Progenitor cell of endocrine pancreas (in vitro differentiated cells): ENCODE data around the gene ARHGAP30. TPM values are rescaled to one million over a fixed set of nuclear protein-coding genes. Genes with fewer than 3 reads are reported as not detected.
A peak's percentile ranks its signal among the peaks of the same experiment; 100 is the strongest.
"Not testable (repeated sequence)": the region's sequence is repeated elsewhere in the genome, so short reads cannot be mapped to it uniquely, and the experiment has no call there.

Experiments used
- DNase-seq: peaks from one replicate; pipeline ENCODE4 v3.0.0; 2021; ENCODE audit warnings: low spot score; ENCODE audit not compliant: unreplicated experiment
- H3K27ac Mint-ChIP-seq: 2 replicates; pipeline ENCODE4 v1.8.0; 2021; ENCODE audit warnings: mild to moderate bottlenecking, moderate library complexity, mixed read lengths
- H3K27me3 Mint-ChIP-seq: 2 replicates; pipeline ENCODE4 v1.8.0; 2021; ENCODE audit warnings: mixed read lengths
- H3K36me3 Mint-ChIP-seq: 2 replicates; pipeline ENCODE4 v1.8.0; 2022; ENCODE audit warnings: mixed read lengths; ENCODE audit not compliant: insufficient read depth
- H3K4me1 Mint-ChIP-seq: 2 replicates; pipeline ENCODE4 v1.8.0; 2021; ENCODE audit warnings: low read depth, mixed read lengths
- H3K4me3 Mint-ChIP-seq: 2 replicates; pipeline ENCODE4 v1.8.0; 2021; ENCODE audit warnings: low read depth, mild to moderate bottlenecking, moderate library complexity, mixed read lengths
- H3K9me3 Mint-ChIP-seq: 2 replicates; pipeline ENCODE4 v1.8.0; 2021; ENCODE audit warnings: low read depth, mixed read lengths
- total RNA-seq: library from RNA; stranded (reverse); gene quantifications from 2 replicates; pipeline ENCODE4 v1.2.1, GENCODE V29; 2021
- TF ChIP-seq, protein P1 (sequence below): fragments of 200-600 bp; sonication (generic); IDR thresholded peaks from one replicate; pipeline ENCODE4 v1.5.0; 2021; ENCODE audit warnings: antibody characterized with exemption, mild to moderate bottlenecking; ENCODE audit not compliant: unreplicated experiment

ARHGAP30 gene
- total RNA-seq, 1 donor from 2014 or later: not detected

DNA sequence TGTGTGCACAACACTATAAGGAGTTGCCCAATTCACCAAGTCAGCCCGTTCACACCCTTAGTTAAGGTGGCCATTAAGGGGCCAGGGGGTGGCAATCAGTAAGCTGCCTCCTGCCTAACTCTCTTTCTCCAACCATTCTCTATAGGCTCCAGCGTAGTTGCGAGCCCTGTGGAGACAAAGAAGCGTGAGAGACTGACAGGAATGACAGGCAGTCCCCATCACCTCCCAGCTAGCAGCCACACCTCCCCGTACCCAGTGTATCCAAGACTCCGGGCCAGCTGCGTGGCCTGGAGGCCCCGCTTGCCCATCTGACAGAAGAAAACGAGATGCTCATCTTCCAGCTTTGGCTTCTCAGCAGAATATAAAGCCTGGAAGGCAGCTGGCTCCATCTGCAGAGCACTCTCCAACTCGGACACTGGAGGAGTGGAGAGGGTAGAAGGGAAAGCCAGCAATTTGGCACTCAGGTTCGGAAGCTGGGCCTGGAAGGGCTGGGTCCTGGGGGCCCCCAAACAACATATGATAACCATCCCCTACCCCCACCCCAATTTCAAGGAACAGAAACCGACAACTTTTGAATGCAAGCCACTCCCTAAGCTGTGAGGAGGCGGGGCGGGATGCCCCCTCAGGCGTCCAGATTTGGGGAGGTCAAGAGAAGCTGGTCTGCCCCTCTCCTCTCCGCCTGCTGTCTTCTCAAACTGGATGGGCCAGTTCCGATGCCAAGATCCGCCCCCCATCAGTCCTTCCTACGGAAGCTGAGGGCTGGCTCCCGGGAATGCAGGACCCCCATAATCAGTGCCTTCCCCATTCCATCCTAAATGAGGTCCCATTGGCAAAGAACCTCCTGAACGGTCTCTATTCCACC, 31.8 kb downstream of the ARHGAP30 start:
- Mint-ChIP-seq H3K36me3 (peaks cover 10% of the 10 kb centered on the region), H3K4me1 (peaks cover 11% of the 10 kb centered on the region), H3K27me3 (no peaks in the 10 kb centered on the region), H3K4me3 (peak overlapping the region; percentile 89), H3K27ac (peak overlapping the region; percentile 96), H3K9me3 (no peaks in the 10 kb centered on the region)
- no peak for DNase-seq
- TF ChIP-seq, protein P1, sequence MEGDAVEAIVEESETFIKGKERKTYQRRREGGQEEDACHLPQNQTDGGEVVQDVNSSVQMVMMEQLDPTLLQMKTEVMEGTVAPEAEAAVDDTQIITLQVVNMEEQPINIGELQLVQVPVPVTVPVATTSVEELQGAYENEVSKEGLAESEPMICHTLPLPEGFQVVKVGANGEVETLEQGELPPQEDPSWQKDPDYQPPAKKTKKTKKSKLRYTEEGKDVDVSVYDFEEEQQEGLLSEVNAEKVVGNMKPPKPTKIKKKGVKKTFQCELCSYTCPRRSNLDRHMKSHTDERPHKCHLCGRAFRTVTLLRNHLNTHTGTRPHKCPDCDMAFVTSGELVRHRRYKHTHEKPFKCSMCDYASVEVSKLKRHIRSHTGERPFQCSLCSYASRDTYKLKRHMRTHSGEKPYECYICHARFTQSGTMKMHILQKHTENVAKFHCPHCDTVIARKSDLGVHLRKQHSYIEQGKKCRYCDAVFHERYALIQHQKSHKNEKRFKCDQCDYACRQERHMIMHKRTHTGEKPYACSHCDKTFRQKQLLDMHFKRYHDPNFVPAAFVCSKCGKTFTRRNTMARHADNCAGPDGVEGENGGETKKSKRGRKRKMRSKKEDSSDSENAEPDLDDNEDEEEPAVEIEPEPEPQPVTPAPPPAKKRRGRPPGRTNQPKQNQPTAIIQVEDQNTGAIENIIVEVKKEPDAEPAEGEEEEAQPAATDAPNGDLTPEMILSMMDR: no peak

GRCh38 chr1:161033751-161034150, 35.9 kb downstream of the ARHGAP30 start:
- no peak overlapping the region for H3K4me3 Mint-ChIP-seq
- TF ChIP-seq, protein P1: no peak
- peaks cover 8% of the 10 kb centered on the region for H3K36me3 Mint-ChIP-seq
- H3K4me1 Mint-ChIP-seq: peaks cover 6% of the 10 kb centered on the region
- no peak overlapping the region for H3K27ac Mint-ChIP-seq
- H3K9me3 Mint-ChIP-seq: no peaks in the 10 kb centered on the region
- H3K27me3 Mint-ChIP-seq: no peaks in the 10 kb centered on the region
- no peak for DNase-seq

- H3K27ac Mint-ChIP-seq: no peak overlapping the region
- H3K4me3 Mint-ChIP-seq: no peak overlapping the region
- no peak for DNase-seq
- peaks cover 8% of the 10 kb centered on the region for H3K36me3 Mint-ChIP-seq
- H3K27me3 Mint-ChIP-seq: no peaks in the 10 kb centered on the region
- H3K9me3 Mint-ChIP-seq: no peaks in the 10 kb centered on the region
- TF ChIP-seq, protein P1: no peak
- no peaks in the 10 kb centered on the region for H3K4me1 Mint-ChIP-seq
These were observed 37.3 kb downstream of the ARHGAP30 start for GRCh38 chr1:161032409-161032808.

- Mint-ChIP-seq H3K4me3 (no peak overlapping the region), H3K27ac (no peak overlapping the region), H3K27me3 (no peaks in the 10 kb centered on the region), H3K9me3 (no peaks in the 10 kb centered on the region), H3K36me3 (peaks cover 12% of the 10 kb centered on the region), H3K4me1 (no peaks in the 10 kb centered on the region)
- TF ChIP-seq, protein P1: no peak
- no peak for DNase-seq
These were observed 37.8 kb downstream of the ARHGAP30 start for GRCh38 chr1:161031874-161032273.

- not testable (repeated sequence) for DNase-seq, H3K4me1 Mint-ChIP-seq, H3K9me3 Mint-ChIP-seq, H3K27ac Mint-ChIP-seq, H3K27me3 Mint-ChIP-seq, H3K4me3 Mint-ChIP-seq
- peaks cover 14% of the 10 kb centered on the region for H3K36me3 Mint-ChIP-seq
These were observed 40.2 kb downstream of the ARHGAP30 start for GRCh38 chr1:161029466-161029865.

DNA sequence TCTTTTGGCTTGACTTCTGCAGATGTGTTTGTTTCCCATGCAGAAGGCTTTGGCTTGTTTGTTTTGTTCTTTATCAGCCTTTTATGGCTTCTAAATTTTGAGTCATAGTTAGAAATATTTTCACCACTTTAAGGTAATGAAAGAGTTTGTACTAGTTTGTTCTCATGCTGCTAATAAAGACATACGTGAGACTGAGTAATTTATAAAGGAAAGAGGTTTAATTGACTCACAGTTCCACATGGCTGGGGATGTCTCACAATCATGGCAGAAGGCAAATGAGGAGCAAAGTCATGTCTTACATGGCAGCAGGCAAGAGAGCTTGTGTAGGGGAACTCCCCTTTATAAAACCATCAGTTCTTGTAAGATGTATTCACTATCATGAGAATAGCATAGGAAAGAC, 42.7 kb downstream of the ARHGAP30 start:
- DNase-seq, H3K9me3 Mint-ChIP-seq, H3K4me3 Mint-ChIP-seq, H3K27me3 Mint-ChIP-seq, H3K27ac Mint-ChIP-seq, H3K4me1 Mint-ChIP-seq: not testable (repeated sequence)
- H3K36me3 Mint-ChIP-seq: peaks cover 15% of the 10 kb centered on the region

GRCh38 chr1:161022432-161022831, 47.3 kb downstream of the ARHGAP30 start:
- Mint-ChIP-seq H3K27ac (peak overlapping the region; percentile 93), H3K4me3 (peak overlapping the region; percentile 50), H3K4me1 (peaks cover 31% of the 10 kb centered on the region)
- not testable (repeated sequence) for H3K36me3 Mint-ChIP-seq, H3K9me3 Mint-ChIP-seq, DNase-seq, H3K27me3 Mint-ChIP-seq
